ENCODE results near the gene CDCA5.
A peak's percentile ranks its signal among the peaks of the same experiment; 100 is the strongest.

CDCA5 gene

GRCh38 chr11:65067446-65067845 lies 16.4 kb downstream of the CDCA5 start:
- DNase-seq, result no peak

DNA sequence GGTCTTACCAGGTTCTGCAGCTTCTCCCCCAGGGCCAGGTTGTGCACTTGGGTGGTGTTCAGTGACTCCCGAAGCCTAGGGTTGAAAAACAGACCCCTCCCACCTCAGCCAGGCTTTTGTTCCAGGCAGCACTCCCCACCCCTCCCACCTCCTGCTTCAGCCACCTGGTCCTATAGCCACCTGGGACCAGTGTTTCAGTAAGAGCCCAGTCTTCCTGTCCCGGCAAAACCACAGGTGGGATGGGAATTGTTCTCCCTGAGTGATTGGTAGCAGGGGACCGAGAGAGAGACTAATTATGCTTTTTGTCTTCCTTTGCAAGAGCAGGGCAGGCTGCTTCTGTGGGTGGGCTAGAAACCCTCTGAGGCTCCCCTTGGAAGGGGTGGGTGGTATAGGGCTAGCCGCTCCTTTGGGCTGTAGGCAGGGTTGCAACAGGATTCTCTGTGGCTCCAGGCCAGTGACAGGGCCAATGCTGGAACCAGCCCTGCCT lies 17.0 kb downstream of the CDCA5 start:
- no peak for DNase-seq

DNA sequence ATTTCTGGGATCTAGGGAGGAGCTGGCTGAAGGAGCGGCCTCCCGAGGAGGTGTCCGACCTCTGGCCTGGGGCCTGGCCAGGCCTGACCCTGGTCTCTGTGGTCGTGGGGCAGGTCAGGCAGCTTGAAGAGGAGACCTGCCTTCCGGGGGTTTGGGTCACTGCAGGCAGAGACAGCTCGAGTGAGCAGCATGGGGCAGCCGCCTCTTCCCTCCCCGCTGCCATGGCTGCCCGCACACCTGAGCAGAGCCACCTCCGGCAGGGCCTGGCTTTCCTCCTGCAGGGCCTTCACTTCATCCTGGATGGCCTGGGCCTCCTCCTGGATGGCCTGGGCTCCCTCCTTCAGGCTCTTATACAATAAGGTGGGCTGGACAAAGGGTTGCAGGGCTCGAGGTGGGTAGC lies 17.5 kb downstream of the CDCA5 start:
- no peak for DNase-seq

GRCh38 chr11:65065851-65066250 lies 18.0 kb downstream of the CDCA5 start:
- DNase-seq, result no peak

DNA sequence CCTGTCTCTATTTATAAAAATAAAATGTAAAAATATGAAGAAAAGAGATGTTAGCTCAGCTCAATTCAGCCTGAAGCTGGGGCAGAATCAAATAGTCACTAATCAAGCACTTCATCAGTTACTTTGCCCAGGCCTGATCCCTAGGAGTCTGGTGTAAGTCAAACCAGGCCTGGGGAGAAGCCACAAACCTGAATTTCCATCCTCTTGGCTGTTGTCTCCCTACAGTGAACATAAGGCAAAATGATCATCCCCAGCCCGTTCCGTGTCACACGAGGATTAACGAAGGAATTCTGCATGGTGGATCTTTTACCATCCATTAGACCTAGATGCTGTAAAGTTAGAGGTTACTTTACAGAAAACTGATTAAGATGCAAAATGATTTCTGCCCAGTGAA lies 19.0 kb downstream of the CDCA5 start:
- DNase-seq, result no peak

DNA sequence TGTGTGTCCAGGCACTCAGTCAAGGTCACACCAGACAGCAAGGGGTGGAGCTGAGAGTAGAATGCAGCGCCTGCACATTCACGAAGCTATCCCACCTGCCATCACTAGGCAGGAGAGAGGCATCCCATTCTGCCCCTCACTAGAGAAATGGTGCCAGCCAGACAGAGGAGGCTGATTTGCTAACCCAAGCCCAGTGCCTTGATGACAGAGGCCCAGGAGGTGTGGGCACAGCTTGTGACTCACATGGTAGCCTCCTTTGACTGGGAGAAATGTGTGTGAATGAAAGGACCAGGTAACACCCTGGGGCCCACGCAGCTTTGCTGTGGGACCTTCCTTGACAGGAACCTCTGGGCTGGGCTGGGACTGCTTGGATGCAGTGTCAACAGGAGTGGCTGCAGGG lies 20.3 kb downstream of the CDCA5 start:
- DNase-seq, result no peak

DNA sequence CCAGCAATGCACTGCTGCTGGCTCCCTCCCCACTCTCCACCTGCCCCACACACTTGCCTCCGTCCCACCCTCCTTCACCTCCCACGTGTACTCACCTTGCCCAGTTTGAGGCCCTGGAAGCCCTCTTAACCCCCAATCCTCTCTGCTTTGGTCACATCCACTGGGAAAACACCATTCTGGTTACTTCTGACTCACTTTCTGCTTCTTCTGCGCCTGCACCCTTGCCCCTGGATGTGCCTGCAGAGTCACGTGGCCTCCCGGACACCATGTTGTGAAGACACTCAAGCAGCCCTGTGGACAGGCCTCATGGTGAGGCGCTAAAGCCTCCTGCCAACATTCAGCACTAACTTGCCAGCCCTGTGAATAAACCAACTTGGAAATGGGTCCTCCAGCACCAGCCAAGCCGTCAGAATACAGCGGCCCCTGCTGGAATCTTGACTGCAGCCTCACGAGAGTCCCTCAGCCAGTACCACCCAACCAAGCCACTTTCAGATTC lies 22.9 kb downstream of the CDCA5 start:
- no peak for DNase-seq

GRCh38 chr11:65059959-65060824 lies 23.6 kb downstream of the CDCA5 start:
- peak; percentile 48 for DNase-seq

GRCh38 chr11:65059523-65059922 lies 24.3 kb downstream of the CDCA5 start:
- no peak for DNase-seq

- DNase-seq, result no peak
These were observed 25.3 kb downstream of the CDCA5 start, which contains the start of gene NAALADL1 for GRCh38 chr11:65058419-65059054. Gene NAALADL1 (minus strand): TSS chr11:65058553. CDS start chr11:65058521, 32 bp downstream.

GRCh38 chr11:65058012-65058411 lies 25.8 kb downstream of the CDCA5 start:
- DNase-seq, result no peak

- DNase-seq, result no peak
These were observed 26.3 kb downstream of the CDCA5 start for GRCh38 chr11:65057526-65057925.

GRCh38 chr11:65056999-65057398 lies 26.8 kb downstream of the CDCA5 start:
- no peak for DNase-seq

DNA sequence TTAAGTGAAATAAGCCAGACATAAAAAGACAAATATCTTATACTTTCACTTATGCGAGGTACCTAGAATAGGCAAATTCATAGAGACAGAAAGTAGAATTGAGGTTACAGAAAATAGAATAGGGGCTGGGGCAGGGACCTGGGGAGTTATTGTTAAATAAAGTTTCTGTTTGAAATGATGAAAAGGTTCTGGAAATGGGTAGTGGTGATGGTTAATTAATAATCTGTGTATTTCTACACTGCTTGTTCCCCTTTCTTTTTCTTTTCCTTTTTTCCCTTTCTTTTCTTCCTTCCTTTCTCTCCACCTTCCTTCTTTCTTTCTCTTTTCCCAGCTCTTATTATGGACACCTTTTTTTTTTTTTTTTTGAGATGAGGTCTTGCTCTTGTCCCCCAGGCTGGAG lies 28.3 kb downstream of the CDCA5 start:
- DNase-seq, result no peak

DNA sequence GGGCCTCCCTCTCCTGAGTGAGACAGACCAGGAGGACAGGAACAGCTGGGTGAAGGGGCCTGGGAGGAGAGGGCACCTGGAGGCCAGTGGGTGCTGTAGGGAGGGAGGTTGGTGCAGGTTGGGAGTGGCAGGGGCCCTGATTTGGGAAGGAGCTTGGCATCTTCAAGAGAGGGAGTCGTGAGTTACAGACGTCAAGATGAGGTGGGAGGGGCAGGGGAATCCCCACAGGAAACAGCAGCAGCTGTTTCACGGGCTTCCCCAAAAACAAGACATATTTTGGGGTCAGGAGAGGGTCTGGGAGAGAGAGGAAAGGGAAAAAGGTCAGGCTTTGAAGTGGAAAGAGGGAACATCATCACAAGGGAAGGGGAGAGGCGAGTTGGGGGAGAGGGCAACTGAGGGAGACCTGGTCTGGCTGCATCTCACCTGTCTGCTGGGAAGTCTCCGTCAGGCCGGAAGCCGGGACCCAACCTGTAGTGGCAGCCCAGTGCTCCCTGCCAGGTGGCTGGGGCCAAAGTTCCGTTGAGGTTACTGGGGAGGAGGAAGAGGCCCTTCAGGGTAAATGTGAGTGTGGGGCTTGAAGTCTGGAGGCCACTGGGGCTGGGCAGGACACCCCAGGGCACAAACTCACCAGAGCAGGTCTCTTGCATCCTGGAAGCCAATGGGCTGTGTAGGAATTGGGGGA lies 29.9 kb downstream of the CDCA5 start:
- no peak for DNase-seq

DNA sequence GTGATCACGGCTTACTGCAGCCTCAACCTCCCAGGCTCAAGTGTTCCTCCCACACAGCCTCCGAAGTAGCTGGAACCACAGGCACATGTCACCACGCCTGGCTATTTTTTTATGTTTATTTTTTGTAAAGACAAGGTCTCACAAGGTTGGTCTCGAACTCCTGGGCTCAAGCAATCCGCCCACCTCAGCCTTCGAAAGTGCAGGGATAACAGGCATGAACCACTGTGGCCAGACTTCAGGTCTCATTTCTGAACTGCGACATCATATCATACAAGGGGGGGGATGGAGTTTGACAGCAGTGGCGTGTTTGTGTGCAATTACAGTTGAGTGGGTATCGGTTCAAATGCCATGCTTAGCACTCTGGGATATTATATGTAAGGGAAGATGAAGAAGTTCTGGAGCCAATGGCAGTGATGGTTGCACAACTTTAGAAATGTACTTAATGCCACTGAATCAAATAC lies 32.4 kb downstream of the CDCA5 start:
- DNase-seq, result no peak

DNA sequence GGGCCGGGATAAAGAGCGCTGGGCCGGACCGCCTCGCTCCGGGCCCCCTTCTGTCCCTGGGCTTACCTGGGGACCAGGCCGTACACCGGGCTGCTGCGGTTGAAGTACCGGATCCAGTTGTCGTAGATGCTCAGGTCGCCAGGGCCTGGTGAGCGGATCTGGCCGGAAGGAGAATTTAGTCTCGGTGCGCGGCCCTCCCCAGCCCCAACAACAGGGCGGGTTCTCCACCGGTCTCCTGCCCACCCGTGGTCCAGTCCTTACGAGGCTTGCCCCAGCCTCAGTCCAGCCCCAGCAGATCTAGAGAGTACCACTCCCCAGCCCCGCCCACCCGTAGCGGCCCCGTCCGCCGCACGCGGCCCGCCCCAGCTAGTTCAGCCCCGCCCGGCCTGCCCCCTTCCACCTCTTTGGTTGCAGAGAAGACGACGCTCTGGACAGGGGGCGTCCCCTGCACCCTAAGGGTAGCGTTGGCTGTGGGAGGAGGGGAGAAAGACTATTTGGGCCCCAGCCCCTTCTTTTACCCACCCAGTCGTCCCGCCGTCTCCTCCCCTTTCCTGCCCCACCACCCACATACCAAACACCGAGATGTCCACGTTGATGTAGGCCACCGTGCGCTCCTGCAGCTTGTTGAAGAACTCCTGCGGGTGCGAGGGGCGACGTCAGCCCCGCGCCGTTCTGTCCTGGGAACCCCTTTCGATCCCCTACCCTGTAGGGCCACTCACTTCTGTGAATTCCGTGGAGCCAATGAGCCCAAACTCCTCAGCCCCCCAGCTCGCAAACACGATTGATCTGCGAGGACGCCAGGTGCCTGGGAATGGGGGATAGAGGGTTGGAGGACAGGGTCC lies 36.0 kb downstream of the CDCA5 start:
- no peak for DNase-seq

GRCh38 chr11:65045728-65046127 lies 38.1 kb downstream of the CDCA5 start:
- no peak for DNase-seq

- DNase-seq, result no peak
These were observed 38.8 kb downstream of the CDCA5 start for GRCh38 chr11:65045061-65045460.

DNA sequence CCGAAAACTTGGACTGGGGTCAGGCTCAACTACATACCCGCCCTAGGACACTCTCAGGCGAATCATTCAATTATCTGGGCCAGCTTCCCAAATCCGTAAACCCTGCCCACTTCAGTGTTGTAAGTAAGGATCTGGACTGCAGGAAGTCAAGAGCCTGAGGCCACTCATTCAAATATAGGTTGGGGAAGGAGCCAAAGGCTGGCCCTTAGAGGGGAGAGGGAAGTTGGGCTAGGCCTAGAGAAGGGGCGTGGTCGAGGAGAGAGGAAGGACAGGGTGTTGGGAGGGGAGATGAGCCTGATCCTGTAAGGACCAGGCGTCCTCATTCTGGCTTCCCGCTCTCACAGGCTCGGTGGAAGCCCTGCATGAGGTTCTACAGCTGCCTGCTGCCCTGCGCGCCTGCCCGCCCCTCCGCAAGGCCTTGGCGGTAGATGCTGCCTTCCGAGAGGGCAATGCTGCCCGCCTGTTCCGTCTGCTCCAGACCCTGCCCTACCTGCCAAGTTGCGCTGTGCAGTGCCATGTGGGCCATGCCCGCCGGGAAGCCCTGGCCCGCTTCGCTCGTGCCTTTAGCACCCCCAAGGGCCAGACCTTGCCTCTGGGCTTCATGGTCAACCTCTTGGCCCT lies 39.8 kb downstream of the CDCA5 start:
- peak; percentile 63 for DNase-seq

DNA sequence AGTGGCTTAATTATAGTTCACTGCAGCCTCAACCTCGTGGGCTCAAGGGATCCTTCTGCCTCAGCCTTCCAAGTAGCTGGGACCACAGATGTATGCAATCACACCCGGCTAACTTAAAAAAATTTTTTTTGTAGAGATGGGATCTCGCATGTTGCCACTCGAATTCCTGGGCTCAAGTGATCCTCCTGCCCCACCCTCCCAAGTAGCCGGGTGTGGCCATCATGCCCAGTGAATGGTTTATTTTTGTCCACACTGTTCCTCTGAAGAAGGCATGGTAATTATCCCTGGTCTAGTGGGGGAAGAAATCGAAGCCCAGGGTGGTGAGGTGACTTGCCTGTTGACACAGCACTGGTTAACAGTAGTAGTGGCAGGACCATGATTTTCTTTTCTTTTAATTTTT lies 40.9 kb downstream of the CDCA5 start:
- no peak for DNase-seq
